Measurements from ENCODE around the gene CARD8.
A peak's percentile ranks its signal among the peaks of the same experiment; 100 is the strongest.

The CARD8 gene

GRCh38 chr19:48170817-48171347 is 84.8 kb downstream of the CARD8 start:
- DNase-seq (peak; percentile 19), ATAC-seq (peak; percentile 3)

- DNase-seq: peak; percentile 94
- peak; percentile 90 for ATAC-seq
Measured at GRCh38 chr19:48169939-48170803, 85.5 kb downstream of the CARD8 start, which contains the start of the genes LIG1 and ZSWIM9. Gene LIG1 (minus strand): TSS chr19:48170344. CDS start chr19:48165566, 4,778 bp downstream. Gene ZSWIM9 (plus strand): TSS chr19:48170680. CDS start chr19:48171803, 1,123 bp downstream.

GRCh38 chr19:48169578-48169938 is 86.2 kb downstream of the CARD8 start:
- DNase-seq (peak; percentile 94), ATAC-seq (peak; percentile 14)

- DNase-seq: no peak
- no peak for ATAC-seq
Measured at GRCh38 chr19:48168689-48169088, 87.0 kb downstream of the CARD8 start.

- no peak for ATAC-seq
Measured at GRCh38 chr19:48158210-48158790, 97.4 kb downstream of the CARD8 start.

More at GRCh38 chr19:48158210-48158790, 97.4 kb downstream of the CARD8 start:
- no peak for DNase-seq
